ENCODE data around the gene GSTM5. TPM values are rescaled to one million over a fixed set of nuclear protein-coding genes. Genes with fewer than 3 reads are reported as not detected.
"Not testable (repeated sequence)": the region's sequence is repeated elsewhere in the genome, so short reads cannot be mapped to it uniquely, and the experiment has no call there.

Gene GSTM5
- total and polyA plus RNA-seq, 4 donors, result 0.59 to 2.8 (median 1.3) TPM

DNA sequence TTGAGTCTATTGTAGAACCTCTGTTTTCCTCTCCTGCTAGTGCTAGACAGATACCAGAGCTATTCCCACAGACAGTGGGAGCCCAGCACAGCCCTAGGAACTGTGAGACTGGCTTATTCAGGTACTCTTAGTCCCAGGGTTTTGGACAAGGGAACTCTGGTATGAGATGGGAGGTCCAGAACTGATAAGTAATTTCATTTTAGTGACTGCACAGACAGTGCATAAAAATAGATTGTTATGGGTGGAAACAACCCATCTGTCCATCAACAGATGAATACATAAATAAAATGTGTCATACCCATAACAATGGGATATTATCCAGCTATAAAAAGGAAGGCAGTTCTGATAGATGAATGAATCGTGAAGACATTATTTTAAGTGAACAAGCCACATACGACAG, 42.7 kb downstream of the GSTM5 start (continued):
- TF ChIP-seq, protein P1, sequence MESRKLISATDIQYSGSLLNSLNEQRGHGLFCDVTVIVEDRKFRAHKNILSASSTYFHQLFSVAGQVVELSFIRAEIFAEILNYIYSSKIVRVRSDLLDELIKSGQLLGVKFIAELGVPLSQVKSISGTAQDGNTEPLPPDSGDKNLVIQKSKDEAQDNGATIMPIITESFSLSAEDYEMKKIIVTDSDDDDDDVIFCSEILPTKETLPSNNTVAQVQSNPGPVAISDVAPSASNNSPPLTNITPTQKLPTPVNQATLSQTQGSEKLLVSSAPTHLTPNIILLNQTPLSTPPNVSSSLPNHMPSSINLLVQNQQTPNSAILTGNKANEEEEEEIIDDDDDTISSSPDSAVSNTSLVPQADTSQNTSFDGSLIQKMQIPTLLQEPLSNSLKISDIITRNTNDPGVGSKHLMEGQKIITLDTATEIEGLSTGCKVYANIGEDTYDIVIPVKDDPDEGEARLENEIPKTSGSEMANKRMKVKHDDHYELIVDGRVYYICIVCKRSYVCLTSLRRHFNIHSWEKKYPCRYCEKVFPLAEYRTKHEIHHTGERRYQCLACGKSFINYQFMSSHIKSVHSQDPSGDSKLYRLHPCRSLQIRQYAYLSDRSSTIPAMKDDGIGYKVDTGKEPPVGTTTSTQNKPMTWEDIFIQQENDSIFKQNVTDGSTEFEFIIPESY (IDR thresholded peaks at IDR 0.05), result no peak
- TF ChIP-seq GABPA (IDR thresholded peaks at IDR 0.05 in 1 of 2, conservative IDR thresholded peaks at IDR 0.05 in 1 of 2) (no peak), HNF4G (IDR thresholded peaks at IDR 0.05) (no peak), HNF4A (conservative IDR thresholded peaks at IDR 0.05) (no peak)

DNA sequence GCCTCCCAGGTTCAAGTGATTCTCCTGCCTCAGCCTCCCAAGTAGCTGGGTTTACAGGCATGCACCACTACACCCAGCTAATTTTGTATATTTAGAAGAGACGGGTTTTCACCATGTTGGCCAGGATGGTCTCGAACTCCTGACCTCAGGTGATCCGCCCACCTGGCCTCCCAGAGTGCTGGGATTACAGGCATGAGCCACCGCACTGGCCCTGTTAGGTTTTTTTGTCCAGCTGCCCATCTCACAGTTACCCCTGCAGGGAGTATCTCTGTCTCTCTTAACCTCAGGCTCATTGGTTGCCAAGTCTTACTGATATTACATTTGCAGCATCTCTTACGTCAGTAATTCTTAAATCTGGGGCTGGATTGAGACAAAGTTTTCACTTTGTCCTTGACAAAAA, 44.3 kb downstream of the GSTM5 start:
- DNase-seq (ENCODE audit: low spot score); H3K4me1 ChIP-seq (ENCODE audit: control insufficient read depth in 4 of 4, insufficient read depth in 4 of 4, low read length in 3 of 4); H3K9ac ChIP-seq (ENCODE audit: low read depth in 1 of 2, low read length in 2 of 2); H3K27ac ChIP-seq (ENCODE audit: low read depth in 1 of 2, low read length in 2 of 2); H3K27me3 ChIP-seq (ENCODE audit: control insufficient read depth in 4 of 4, insufficient read depth in 4 of 4, low read length in 3 of 4); H3K36me3 ChIP-seq (ENCODE audit: control insufficient read depth in 4 of 4, insufficient read depth in 3 of 4, low read depth in 1 of 4, low read length in 3 of 4); H3K4me3 ChIP-seq (ENCODE audit: low read depth in 1 of 3, low read length in 3 of 3); H3K9me3 ChIP-seq (ENCODE audit: control insufficient read depth in 4 of 4, low read length in 3 of 4): not testable (repeated sequence)
- 97% methylated on average over 5 of the region's 5 CpGs for WGBS

DNA sequence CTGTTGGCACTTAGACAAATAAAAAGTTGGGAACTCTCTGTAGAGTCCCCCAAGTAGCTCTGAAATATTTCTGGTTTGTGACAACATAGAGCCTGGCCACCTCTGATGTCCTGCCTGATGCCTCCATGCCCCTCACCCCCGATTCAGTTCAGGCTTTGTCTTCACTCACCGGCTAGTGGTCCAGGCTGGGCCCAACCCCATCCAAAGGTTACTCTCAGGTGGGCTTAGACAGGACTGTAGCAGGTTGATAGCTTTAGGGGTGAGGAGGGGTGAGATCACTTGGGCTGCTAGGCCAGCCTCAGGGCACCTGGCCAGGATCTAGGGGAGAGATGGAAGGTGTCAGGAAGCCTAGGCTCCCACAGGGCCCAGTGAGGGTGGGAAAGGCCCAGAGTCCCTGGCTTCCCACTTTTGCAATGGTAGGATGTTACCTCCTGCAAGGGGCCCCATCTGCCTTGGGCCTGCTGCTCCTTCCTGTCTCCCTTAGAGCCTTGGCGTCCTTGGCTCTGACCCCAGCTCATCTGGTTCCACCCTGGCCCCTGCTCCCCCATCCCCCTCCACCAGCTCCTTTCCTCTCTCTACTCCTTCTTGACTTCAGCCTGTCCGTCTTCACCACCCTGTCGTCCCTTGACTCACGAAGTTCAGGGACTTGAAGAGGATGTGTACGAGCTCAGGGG, 44.9 kb downstream of the GSTM5 start:
- WGBS, result 92% methylated on average over 7 of the region's 7 CpGs
- H3K27ac ChIP-seq (ENCODE audit: low read depth in 1 of 2, low read length in 2 of 2), result no peak overlapping the region
- no peaks in the 10 kb centered on the region for H3K9me3 ChIP-seq (ENCODE audit: control insufficient read depth in 4 of 4, low read length in 3 of 4)
- TF ChIP-seq, protein P1 (IDR thresholded peaks at IDR 0.05), result no peak
- TF ChIP-seq JUND (IDR thresholded peaks at IDR 0.05), result no peak
- TF ChIP-seq YY1 (IDR thresholded peaks at IDR 0.05), result no peak
- TF ChIP-seq, protein P2, sequence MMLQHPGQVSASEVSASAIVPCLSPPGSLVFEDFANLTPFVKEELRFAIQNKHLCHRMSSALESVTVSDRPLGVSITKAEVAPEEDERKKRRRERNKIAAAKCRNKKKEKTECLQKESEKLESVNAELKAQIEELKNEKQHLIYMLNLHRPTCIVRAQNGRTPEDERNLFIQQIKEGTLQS (IDR thresholded peaks at IDR 0.05), result no peak
- no peak for TF ChIP-seq HNF4A (conservative IDR thresholded peaks at IDR 0.05)
- TF ChIP-seq, protein P3, sequence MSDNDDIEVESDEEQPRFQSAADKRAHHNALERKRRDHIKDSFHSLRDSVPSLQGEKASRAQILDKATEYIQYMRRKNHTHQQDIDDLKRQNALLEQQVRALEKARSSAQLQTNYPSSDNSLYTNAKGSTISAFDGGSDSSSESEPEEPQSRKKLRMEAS (IDR thresholded peaks at IDR 0.05), result no peak
- TF ChIP-seq, protein P4, sequence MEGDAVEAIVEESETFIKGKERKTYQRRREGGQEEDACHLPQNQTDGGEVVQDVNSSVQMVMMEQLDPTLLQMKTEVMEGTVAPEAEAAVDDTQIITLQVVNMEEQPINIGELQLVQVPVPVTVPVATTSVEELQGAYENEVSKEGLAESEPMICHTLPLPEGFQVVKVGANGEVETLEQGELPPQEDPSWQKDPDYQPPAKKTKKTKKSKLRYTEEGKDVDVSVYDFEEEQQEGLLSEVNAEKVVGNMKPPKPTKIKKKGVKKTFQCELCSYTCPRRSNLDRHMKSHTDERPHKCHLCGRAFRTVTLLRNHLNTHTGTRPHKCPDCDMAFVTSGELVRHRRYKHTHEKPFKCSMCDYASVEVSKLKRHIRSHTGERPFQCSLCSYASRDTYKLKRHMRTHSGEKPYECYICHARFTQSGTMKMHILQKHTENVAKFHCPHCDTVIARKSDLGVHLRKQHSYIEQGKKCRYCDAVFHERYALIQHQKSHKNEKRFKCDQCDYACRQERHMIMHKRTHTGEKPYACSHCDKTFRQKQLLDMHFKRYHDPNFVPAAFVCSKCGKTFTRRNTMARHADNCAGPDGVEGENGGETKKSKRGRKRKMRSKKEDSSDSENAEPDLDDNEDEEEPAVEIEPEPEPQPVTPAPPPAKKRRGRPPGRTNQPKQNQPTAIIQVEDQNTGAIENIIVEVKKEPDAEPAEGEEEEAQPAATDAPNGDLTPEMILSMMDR (IDR thresholded peaks at IDR 0.05; ENCODE audit: low read depth, low read length, missing input control), result no peak
- TF ChIP-seq FOXA1 (IDR thresholded peaks at IDR 0.05), result no peak
- no peak for TF ChIP-seq TAF1 (conservative IDR thresholded peaks at IDR 0.05)
- no peak for TF ChIP-seq SP1 (IDR thresholded peaks at IDR 0.05)
- no peak for TF ChIP-seq RAD21 (IDR thresholded peaks at IDR 0.05)
- TF ChIP-seq GABPA (IDR thresholded peaks at IDR 0.05 in 1 of 2, conservative IDR thresholded peaks at IDR 0.05 in 1 of 2), result no peak
- TF ChIP-seq, protein P5, sequence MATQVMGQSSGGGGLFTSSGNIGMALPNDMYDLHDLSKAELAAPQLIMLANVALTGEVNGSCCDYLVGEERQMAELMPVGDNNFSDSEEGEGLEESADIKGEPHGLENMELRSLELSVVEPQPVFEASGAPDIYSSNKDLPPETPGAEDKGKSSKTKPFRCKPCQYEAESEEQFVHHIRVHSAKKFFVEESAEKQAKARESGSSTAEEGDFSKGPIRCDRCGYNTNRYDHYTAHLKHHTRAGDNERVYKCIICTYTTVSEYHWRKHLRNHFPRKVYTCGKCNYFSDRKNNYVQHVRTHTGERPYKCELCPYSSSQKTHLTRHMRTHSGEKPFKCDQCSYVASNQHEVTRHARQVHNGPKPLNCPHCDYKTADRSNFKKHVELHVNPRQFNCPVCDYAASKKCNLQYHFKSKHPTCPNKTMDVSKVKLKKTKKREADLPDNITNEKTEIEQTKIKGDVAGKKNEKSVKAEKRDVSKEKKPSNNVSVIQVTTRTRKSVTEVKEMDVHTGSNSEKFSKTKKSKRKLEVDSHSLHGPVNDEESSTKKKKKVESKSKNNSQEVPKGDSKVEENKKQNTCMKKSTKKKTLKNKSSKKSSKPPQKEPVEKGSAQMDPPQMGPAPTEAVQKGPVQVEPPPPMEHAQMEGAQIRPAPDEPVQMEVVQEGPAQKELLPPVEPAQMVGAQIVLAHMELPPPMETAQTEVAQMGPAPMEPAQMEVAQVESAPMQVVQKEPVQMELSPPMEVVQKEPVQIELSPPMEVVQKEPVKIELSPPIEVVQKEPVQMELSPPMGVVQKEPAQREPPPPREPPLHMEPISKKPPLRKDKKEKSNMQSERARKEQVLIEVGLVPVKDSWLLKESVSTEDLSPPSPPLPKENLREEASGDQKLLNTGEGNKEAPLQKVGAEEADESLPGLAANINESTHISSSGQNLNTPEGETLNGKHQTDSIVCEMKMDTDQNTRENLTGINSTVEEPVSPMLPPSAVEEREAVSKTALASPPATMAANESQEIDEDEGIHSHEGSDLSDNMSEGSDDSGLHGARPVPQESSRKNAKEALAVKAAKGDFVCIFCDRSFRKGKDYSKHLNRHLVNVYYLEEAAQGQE (IDR thresholded peaks at IDR 0.05), result no peak
- TF ChIP-seq FOXA2 (IDR thresholded peaks at IDR 0.05), result no peak
- TF ChIP-seq NR2F2 (IDR thresholded peaks at IDR 0.05), result no peak
- TF ChIP-seq HNF4G (IDR thresholded peaks at IDR 0.05), result no peak
- TF ChIP-seq RXRA (IDR thresholded peaks at IDR 0.05), result no peak
- no peak for TF ChIP-seq EGR1 (IDR thresholded peaks at IDR 0.05; ENCODE audit: low read depth in 2 of 2)
- H3K9ac ChIP-seq (ENCODE audit: low read depth in 1 of 2, low read length in 2 of 2), result no peak overlapping the region
- no peaks in the 10 kb centered on the region for H3K27me3 ChIP-seq (ENCODE audit: control insufficient read depth in 4 of 4, insufficient read depth in 4 of 4, low read length in 3 of 4)
- H3K4me3 ChIP-seq (ENCODE audit: low read depth in 1 of 3, low read length in 3 of 3), result no peak overlapping the region
- H3K36me3 ChIP-seq (ENCODE audit: control insufficient read depth in 4 of 4, insufficient read depth in 3 of 4, low read depth in 1 of 4, low read length in 3 of 4), result no peaks in the 10 kb centered on the region
- no peaks in the 10 kb centered on the region for H3K4me1 ChIP-seq (ENCODE audit: control insufficient read depth in 4 of 4, insufficient read depth in 4 of 4, low read length in 3 of 4)
- no peak for DNase-seq (ENCODE audit: low spot score)

Data from liver (tissue), 9 donors.